Lower lobe of right lung (tissue), 2 donors: Measurements from ENCODE around the gene TRIM40. TPM values are rescaled to one million over a fixed set of nuclear protein-coding genes. Genes with fewer than 3 reads are reported as not detected.

Experiments used
- ATAC-seq, 2 donors: fragments of 200-7000 bp; cut with Tn5 transposase; one replicate each; pipeline ENCODE4 v1.9.1; 2020 to 2022; ENCODE audit warnings: mild to moderate bottlenecking in 2 of 2, moderate library complexity in 2 of 2
- DNase-seq: peaks from one replicate; pipeline ENCODE4 v3.0.0-alpha.2; 2020
- H3K27ac ChIP-seq: fragments of 200-600 bp; one replicate; pipeline ENCODE4 v1.8.0; 2022
- H3K27me3 ChIP-seq: fragments of 200-600 bp; one replicate; pipeline ENCODE4 v1.8.0; 2022; ENCODE audit warnings: low read depth
- H3K36me3 ChIP-seq: fragments of 200-600 bp; one replicate; pipeline ENCODE4 v1.8.0; 2022; ENCODE audit warnings: mild to moderate bottlenecking
- H3K4me1 ChIP-seq: fragments of 200-600 bp; one replicate; pipeline ENCODE4 v1.8.0; 2022
- H3K4me3 ChIP-seq: fragments of 200-600 bp; one replicate; pipeline ENCODE4 v1.8.0; 2022; ENCODE audit warnings: mild to moderate bottlenecking
- H3K9me3 ChIP-seq: fragments of 200-600 bp; one replicate; pipeline ENCODE4 v1.8.0; 2022
- CTCF ChIP-seq: fragments of 200-600 bp; IDR thresholded peaks from one replicate; pipeline ENCODE4 v1.8.0; 2022; ENCODE audit warnings: antibody characterized with exemption, mild to moderate bottlenecking
- intact Hi-C: fragments of 100-400 bp; cut with DNase I; formaldehyde crosslinking; loops from one replicate; pipeline ENCODE4 v1.11.0; 2022
- total RNA-seq: library from RNA; stranded (reverse); fragmentation: NEBNext Ultra II Directional; extraction: Animal tissue kit (Norgen Biotek cat#: 25700); gene quantifications from one replicate; pipeline ENCODE4 v1.2.1, GENCODE V29; 2021
- donor health status: DM: no; HTN: yes; CAD: no; lungs with severe emphysema.

Gene TRIM40
- total RNA-seq, 1 donor from 2014 or later: not detected

DNA sequence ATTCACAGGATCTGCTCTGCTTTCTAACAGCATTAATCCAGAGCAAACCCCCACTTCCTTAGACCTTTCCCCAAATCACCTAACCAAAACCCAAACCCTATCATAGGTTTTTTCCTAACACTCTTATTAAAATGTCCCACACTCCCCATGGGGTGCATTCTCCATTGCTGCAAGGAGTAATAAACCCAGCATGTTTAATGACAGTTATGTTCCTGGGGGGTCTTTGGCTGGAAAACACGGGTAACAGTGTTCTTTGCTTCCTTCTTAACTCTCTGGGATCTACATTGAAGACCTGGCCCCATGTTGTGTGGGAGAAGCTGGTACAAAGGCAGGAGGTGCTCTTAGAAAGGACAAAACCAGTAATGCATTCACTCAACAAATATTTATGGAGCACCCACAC is 39.1 kb upstream of the TRIM40 start:
- TF ChIP-seq CTCF: no peak
- H3K27me3 ChIP-seq: peaks cover 21% of the 10 kb centered on the region

DNA sequence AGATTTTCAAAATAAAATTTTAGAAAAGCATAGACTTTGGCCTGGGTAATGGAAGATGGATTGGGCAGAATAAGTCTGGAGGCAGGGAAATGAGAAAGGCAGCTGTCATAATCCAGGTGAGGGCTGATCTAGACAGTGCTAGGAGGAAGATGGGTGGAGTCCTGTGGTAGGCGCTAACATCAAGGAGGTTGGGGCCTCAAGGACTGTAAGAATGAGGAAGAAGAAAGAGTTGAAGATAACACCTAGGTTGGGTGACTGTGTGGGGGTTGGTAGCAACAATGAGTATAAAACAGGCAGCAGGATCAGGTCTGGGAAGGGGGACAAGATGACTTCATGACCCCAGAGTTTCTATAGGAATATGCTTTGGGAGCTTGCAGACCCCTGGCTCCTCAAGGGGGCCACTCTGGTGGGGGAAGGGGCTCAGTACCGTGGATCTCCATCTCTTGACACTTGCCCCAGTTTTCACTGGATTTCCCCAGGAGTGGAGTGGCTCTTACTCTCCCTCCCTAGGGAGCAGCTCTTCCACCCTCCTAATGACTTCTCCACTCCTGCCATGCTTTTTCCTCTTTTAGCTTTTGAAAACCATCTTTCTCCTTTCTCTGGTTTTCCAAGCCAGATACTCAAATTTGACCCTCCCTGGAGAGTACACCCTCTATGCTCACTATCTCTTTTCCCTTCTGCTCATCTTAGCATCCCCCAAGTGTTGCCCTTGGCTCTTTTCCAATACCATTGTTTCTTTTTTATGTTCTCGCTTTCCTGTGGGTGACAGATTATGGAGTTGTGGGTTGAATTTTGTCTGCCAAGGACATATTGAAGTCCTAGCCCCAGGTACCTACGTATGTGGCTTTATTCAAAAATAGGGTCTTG is 37.8 kb upstream of the TRIM40 start:
- ATAC-seq (no peak), DNase-seq (no peak)
- H3K9me3 ChIP-seq: no peaks in the 10 kb centered on the region
- H3K36me3 ChIP-seq: no peaks in the 10 kb centered on the region
- no peak overlapping the region for H3K27ac ChIP-seq
- no peak overlapping the region for H3K4me3 ChIP-seq
- intact Hi-C loops: no loop called here
- no peak for TF ChIP-seq CTCF
- peaks cover 31% of the 10 kb centered on the region for H3K4me1 ChIP-seq
- peaks cover 11% of the 10 kb centered on the region for H3K27me3 ChIP-seq

More for the DNA sequence above, 39.1 kb upstream of the TRIM40 start:
- no peaks in the 10 kb centered on the region for H3K36me3 ChIP-seq
- intact Hi-C loops: no loop called here
- no peak overlapping the region for H3K4me3 ChIP-seq
- H3K9me3 ChIP-seq: no peaks in the 10 kb centered on the region
- ATAC-seq (no peak), DNase-seq (no peak)
- peaks cover 22% of the 10 kb centered on the region for H3K4me1 ChIP-seq
- H3K27ac ChIP-seq: no peak overlapping the region

- intact Hi-C loops: no loop called here
- H3K27me3 ChIP-seq: peaks cover 7% of the 10 kb centered on the region
- DNase-seq: no peak
- no peak for ATAC-seq
- H3K36me3 ChIP-seq: no peaks in the 10 kb centered on the region
- peak overlapping the region; percentile 51 for H3K27ac ChIP-seq
- no peak for TF ChIP-seq CTCF
- H3K4me3 ChIP-seq: peak overlapping the region; percentile 54
- H3K9me3 ChIP-seq: no peaks in the 10 kb centered on the region
- peaks cover 35% of the 10 kb centered on the region for H3K4me1 ChIP-seq
These were observed 35.8 kb upstream of the TRIM40 start for GRCh38 chr6:30100154-30100553.

DNA sequence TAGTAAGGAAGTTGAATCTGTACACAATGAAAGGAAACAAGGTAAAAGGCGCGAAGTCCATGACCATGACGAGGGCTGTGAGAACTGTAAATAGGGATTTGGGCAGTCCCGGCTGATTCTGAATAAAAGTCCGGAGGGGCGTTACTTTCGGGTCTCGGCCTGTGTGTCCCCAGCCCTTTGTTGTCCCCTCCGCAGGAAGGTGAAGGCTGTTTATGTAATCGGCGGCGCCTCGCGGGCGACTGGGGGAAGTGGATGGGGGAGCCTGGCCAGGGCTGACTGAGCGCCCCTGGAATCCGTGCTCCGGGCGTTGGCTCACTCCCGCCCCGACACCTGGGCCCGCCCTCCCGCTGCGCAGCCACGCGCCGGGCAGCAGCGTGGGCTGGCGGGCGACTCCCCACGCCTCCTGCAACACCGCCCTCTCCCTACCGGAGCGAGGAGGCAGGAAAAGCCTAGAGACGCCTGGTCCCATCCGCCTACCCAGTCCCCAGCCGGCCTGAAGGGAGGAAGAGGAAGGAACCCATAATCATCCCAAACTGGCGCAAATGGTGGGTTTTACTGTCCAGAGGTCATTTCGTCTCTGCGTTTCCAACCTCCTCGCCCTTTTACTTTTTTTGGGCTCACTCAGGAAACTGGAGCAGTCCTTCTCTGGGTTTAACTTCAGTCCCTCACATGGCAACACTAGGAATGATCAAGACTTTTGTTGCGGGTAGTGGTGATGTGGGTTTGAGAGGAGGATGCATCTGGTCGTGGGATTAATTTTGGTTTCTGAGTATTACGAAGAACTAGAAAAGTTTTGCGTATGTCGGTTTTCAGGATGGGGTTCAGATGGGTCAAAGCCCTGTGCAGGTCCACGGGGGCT is 35.1 kb upstream of the TRIM40 start:
- DNase-seq: peak; percentile 75
- TF ChIP-seq CTCF: no peak
- Histone ChIP-seq H3K27me3 (peaks cover 7% of the 10 kb centered on the region), H3K9me3 (no peaks in the 10 kb centered on the region), H3K4me3 (peak overlapping the region; percentile 54), H3K4me1 (peaks cover 35% of the 10 kb centered on the region), H3K27ac (peak overlapping the region; percentile 51), H3K36me3 (no peaks in the 10 kb centered on the region)
- peak; percentile 77 to 78 for ATAC-seq
- intact Hi-C loops: no loop called here

DNA sequence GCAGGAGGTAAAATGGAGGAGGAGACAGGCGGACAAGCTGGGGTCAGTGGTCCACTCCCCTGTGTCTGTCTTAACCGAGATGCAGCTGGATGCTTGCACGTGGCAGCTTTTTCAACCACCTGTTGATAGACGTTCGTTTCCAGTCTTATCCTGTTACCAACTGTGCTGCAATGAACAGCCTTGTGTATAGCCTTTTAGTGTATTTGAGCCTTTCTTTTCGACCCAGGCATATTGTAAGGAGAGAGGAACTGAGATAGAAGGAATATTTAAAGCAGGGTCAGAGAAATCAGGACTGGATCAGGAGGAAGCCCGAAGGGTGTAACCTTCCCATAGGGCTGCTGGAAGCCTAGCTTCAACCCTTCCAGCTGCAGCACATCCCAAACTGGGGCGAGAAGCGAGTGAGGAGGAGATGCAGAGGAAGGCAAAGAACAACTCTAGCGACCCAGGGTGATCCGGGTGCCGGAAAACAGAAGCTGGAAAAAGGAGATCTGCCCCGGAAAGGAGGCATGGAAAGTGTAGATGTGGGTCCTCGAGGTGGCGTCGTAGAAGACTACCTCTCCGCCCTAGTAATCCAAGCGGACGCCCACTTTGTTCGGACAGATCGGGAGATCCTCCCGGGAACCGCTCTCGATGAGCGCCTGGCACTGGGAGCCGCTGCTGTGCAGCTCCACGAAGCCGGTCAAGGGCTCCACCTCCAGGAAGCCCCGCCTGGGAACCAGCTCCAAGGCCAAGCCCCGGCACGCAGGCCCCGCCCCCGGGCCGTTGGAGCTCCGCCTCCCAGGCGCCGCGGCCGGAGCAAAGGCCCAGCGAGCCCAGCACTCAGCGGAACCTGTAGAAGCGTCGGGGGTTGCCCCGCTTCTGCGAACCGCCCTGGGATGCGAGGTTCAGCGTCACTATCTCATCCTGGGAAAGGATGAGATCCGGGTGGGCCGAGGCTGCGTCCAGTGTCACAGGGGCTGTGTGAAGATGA is 34.2 kb upstream of the TRIM40 start:
- H3K4me1 ChIP-seq: peaks cover 35% of the 10 kb centered on the region
- no peaks in the 10 kb centered on the region for H3K36me3 ChIP-seq
- peak overlapping the region; percentile 50 for H3K27ac ChIP-seq
- H3K9me3 ChIP-seq: no peaks in the 10 kb centered on the region
- intact Hi-C loops: no loop called here
- no peak for TF ChIP-seq CTCF
- H3K27me3 ChIP-seq: peaks cover 12% of the 10 kb centered on the region
- ATAC-seq (peak; percentile 96), DNase-seq (peak; percentile 95)
- peak overlapping the region; percentile 54 for H3K4me3 ChIP-seq
